ENCODE data around the gene MPPE1.
"Not testable (repeated sequence)": the region's sequence is repeated elsewhere in the genome, so short reads cannot be mapped to it uniquely, and the experiment has no call there.

MPPE1 gene

GRCh38 chr18:11923450-11923849 is 15.3 kb upstream of the MPPE1 start:
- no peak for DNase-seq

GRCh38 chr18:11919522-11919921 is 11.4 kb upstream of the MPPE1 start:
- DNase-seq = not testable (repeated sequence)

DNA sequence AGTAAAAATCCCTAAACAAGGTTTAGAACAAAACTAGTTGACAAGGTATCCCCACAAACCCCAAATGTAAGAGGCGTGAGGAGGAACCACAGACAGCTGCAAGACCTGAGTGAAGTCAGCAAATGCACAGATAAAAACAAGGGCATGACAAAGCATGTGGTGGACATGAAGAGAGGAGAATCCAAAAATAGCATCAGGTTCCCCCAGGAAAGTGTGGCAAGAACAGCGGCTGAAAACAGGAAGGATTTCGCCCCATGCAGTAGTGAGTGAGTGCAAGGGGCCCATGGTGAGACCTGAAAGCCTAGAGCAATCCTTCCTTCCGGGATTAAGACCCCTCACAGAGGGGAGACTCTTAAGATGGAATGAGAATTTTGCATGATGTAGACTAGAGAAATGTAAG is 8.8 kb upstream of the MPPE1 start:
- DNase-seq = peak; percentile 60

DNA sequence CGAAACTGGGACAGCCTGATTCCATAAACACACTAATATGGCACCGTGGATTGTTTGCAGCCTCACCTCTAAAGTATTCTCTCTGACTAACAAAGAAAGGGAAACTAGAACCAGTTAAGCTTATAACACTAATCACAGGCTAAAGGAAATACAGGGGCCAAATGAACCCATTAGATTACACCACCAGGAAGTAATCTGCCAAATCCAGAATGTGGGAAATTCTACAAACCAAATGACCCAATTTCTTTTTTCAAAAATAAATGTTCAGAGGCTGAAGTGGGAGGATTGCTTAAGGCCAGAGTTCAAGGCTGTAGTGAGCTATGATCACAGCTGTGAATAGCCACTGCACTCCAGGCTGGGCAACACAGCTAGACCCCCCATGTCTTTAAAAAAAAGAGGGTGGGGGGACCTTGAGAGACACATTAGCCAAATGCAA is 1.5 kb upstream of the MPPE1 start:
- peak; percentile 86 for DNase-seq

- DNase-seq = no peak
Measured at GRCh38 chr18:11909061-11909455, 941 bp upstream of the MPPE1 start.

DNA sequence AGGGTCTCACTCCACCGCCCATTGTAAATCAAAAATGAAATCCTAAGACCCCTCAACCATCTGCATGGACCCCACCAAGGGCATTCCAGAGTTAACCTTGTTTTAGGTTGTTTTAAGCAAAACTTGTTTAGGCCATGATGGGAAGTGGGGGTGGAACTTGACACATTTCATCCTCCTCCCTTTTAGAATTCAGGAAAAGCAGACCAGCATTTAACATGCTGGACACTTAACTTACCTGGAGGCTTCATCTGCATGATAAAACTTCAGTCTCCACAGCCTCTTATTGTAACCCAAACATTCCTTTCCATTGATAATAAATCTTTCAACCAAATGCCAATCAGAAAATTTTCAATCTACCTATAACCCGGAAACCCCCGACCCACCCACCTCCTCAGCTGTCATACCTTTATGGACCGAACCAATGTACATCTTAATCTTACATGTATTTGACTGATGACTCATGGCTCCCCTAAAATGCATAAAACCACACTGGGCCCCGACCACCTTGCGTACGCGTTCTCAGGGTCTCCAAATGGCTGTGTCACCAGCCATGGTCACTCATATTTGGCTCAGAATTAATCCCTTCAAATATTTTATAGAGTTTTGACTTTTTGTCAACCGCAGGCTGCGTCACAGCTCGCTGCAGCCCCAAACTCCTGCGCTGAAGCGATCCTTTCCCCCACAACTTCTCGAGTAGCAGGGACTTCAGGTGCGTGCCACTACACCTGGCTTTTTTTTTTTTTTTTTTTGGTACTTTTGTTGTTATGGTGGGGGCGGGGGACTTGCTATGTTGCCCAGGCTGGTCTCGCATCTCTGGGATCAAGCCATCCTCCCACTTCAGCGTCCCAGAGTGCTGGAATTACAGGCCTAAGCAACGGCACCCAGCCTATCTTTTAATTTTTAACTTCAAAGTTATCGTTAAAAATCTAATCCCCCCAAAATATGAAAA is 917 bp downstream of the MPPE1 start:
- no peak for DNase-seq

- no peak for DNase-seq
Measured at GRCh38 chr18:11906176-11906575, 1.9 kb downstream of the MPPE1 start.

DNA sequence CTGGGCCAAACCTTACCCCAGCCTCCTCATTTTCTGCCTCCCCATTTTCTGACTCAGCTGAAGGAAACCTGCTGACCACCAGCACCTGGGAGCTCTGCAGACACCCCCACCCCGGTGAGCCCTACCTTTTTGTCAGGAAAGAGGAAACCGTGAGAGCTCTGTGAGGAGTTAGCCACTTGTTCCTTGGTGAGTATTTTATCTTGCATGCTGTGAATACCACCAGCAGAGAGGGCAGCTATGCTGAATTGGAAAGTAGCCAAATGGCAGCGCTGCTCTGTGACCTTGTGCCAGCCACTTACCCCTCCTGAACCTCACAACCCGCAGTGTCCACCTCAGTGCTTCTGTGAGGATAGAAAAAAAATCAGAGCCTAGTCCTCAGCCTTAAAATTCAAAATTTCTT is 2.5 kb downstream of the MPPE1 start:
- DNase-seq = no peak

DNA sequence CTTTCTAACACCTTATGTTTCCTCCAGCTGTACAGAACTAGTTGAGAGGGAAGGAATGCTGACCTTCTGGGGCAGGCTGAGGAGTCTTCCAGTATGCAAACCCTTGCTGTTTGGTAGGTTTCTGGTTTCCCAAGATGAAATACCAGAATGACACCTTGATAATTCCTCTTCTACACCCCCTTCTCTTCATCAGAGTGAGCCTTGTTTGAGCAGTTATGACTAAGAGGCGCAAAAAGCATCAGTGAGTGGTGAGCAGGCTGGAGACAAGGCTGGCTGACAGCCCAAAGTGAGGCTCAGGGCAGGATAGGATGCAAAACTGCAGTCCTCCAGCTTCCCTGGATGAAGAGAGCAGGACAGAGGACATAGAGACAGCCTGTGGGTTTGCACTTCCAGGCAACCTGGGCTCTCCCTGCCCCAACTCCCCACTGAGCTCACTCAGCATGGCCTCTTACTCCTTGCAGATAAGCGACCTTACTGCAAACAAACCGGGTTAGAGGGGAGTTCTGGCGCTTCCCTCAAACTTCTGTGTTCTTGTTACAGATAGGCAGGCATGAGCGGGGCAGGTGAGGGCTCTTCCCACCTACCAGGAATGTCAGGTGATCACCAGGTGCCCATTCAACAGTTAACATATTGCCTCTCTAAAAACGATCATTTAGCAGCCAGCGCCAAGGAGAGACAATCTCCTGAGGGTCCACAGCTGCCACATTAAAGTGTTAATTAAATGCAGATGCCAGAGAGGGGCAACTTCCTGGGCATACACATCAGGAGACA is 5.4 kb downstream of the MPPE1 start:
- no peak for DNase-seq

DNA sequence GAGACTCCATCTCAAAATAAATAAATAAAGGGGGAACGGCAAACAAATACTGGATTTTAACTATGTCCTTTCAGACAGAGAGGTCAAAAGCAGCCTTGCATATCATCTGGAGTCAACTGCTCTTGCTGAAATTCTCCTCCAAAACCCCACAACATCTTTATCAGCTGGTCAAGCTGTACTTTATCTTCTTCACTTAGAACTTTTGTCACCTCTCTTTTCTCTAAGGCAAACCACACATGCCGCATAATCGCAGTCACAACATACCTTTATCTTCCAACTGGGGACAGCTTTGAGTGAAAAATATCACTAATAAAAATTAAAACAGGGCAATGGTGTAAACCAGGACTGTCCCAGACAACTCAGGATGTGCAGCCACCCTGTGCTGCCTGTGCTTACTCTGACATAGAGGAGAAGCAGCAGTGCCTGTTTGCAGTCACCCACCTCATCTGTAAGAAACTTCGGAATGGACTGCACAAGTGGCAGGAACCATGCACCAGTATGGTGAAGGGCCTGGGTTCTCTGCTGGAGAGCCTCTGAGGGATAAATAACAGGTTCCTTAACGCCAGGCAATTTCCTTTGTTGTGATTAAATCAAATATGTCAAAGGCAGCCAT is 6.2 kb downstream of the MPPE1 start:
- DNase-seq = no peak

DNA sequence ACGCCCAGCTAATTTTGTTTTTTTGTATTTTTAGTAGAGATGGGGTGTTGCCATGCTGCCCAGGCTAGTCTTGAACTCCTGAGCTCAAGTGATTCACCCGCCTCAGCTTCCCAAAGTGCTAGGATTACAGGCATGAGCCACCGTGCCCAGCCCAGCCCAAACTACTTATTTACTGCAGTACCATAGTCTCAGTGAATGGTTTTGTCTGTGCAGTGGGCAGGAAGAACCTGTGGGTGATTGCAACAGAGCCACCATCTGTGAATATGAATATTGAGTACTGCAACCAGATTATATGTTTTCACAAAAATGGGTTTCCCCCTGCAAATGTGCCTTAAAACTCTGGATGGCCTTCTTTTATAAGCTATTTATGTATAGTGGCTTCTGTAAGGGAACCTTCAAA is 9.1 kb downstream of the MPPE1 start:
- DNase-seq = no peak

DNA sequence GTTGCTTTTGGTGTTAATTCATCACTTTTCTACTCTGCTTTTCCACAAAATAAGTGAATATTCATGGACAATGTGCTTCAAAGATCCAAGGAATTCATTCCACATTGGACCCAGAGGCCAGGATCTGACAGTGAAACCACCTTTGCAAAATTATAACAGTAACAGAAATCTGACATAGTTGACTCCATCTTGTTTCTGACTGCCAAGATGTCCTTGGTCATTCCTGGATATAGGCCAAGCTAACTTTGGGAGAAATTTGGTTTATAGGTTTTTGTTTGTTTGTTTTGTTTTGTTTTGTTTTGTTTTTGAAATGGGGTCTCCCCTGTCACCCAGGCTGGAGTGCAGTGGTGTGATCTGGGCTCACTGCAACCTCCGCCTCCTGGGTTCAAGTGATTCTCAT is 10.3 kb downstream of the MPPE1 start:
- no peak for DNase-seq

DNA sequence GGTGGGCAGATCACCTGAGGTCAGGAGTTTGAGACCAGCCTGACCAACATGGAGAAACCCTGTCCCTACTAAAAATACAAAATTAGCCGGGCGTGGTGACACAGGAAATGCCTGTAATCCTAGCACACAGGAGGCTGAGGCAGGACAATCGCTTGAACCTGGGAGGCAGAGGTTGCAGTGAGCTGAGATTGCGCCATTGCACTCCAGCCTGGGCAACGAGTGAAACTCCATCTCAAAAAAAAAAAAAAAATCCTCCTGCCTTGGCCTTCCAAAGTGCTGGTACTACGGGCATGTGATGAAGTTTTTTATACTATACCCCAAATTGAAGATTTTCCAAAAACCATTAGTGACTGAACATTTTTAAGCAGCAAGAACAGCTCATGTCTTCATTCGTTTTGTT is 15.7 kb downstream of the MPPE1 start:
- not testable (repeated sequence) for DNase-seq

DNA sequence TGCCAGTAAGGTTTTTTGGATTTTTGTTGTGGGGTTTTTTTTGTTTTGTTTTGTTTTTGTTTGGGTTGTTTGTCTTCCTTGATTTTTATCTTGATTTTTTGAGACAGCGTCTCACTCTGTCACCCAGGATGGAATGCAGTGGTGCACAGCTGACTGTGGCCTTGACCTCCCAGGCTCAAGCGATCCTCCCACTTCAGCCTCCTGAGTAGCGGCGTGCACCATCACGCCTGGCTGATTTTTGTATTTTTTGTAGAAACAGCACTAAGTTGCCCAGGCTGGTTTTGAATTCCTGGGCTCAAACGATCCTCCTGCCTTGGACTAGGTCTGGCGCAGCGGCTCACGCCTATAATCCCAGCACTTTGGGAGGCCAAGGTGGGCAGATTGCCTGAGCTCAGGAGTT is 16.4 kb downstream of the MPPE1 start:
- no peak for DNase-seq

DNA sequence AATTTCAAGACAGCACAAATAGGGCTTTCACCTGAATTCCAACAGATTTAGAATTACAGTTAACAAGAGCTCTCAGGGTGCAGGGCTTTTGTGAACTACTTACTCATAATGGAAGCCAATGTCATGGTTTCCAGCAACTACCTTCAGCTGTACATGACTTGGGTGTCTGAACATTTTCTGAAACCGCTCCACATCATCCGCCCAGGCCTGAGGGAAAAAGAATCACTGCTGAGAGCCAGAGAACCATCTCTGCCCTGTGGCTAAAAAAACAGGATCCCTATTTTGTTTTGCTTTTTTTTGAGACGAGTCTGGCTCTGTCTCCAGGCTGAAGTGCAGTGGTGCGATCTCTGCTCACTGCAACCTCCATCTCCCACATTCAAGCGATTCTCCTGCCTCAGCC is 18.8 kb downstream of the MPPE1 start:
- no peak for DNase-seq

GRCh38 chr18:11888726-11889125 is 19.4 kb downstream of the MPPE1 start:
- no peak for DNase-seq

DNA sequence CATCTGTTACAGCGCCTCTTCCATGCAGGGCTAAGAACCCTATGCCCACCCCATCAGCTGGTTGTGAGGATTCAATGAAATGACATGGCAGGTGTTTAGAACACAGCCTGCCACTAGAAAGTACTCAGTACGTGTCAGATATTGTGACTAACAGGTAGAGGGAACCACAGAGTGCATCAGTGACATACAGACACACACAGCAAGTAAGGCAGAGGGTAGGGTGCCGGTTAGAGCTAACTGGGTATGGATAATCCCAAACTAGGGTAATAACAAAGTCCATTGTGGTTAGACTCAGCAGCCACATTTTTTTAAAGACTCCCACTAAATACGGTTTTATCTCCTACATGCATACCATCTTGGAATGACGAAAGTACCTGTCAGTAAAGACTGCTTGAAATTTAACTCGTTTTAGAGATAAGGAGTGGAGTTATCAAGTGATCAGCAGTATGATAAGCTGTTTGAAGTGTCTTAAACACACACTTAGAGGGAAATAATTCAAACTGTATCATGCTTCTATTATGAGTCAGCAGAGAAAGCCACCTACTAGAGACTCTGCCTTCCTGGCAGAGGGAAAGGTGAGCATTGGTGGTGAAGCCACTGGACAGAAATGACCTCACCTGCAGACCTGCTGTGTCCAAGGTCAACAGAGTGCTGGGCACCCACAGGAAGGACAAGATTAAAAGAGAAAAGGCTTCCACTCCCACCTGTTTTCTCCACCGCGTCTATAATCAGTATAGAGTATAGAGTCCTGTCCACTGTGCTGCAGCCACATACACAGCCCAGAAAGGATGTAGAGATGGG is 20.6 kb downstream of the MPPE1 start:
- DNase-seq = no peak

GRCh38 chr18:11886577-11887110 is 21.5 kb downstream of the MPPE1 start:
- DNase-seq = no peak

DNA sequence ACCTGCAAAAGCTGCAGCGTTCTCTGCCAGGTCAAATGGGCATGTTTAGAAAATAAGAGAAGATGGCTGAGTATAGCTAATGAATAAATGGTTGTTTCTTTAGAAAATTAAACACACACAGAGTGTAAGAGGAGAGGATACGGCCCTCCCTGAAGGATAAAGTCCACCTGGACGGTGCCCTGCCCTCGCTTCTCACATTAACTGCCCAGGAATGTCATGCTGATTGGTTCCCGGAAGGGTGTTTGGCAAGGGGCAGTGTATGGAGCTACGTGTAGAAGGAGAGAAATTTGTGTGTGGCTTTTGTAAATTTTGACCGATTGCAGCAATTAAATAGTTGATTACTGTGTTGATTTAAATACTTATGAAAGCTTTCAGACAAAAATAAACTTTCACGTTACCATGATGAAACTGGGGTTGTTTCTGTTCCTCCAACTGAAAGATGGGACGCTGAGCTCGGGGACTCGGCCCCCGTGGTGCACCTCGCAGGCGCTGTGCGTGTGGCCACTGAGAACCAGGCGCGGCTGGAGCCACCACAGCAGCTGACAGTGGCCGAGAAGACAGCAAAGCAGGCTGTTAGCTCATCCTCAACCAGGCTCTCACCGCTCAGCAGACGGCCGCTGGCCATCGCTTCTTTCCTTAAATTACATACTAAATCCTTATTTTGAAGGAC is 22.7 kb downstream of the MPPE1 start:
- DNase-seq = peak; percentile 77

DNA sequence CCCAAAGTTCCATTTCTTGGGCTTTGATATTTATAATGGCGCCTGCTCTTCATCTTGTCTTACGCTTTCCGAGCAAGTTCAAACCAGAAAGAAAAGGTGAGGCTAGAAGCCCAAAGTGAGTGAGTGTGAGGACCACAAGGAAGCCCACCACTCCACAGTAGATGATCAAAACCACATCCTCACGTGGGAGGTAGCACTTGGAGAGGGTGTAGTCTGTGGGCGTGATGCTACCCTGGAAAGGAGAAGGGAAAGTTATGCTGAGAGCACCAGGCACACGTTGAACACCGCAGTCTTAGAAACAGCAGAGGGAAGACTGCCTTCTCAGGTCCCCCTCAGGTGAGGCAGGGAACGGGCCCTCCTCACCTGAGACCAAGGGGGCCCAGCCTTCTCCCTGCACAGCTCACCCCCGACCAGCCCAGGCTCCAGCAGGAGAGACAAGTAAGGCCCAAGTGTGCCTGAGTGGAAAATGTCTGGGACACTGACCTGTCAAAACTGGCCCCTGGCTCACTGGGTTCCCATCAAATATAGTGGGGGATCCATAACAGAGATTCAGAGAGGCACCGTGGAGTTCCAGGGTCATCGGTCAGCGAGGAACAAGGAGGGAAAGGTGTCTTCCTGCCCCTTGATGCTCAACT is 23.6 kb downstream of the MPPE1 start:
- DNase-seq = no peak

DNA sequence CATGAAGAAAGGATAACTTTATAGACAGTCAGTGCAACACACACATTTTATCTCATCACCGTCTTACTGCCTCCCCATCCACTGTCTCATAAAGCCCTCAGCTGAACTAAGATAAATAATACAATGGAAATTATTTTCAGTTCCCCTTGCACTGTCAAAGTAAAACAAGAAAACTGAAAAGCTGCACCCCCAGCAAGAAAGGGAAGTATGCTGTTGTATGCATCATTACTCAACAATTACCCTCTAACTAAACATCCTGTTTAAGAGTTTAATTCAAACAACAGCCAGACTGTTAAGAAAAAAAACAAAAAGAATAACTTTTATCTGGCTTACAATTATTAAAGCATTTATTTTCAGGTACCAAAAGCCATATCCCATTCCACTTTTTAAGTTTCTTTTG is 25.0 kb downstream of the MPPE1 start:
- peak; percentile 86 for DNase-seq

Data from suppressor macrophage treated with lipopolysaccharide for 4 hours (primary cell).